Stomach (tissue), 4 donors: ENCODE data around the gene CREB5.

Experiments
- EP300 ChIP-seq: sonication (generic); formaldehyde crosslinking; IDR thresholded peaks from one replicate; pipeline ENCODE4 v1.6.1; 2017; ENCODE audit warnings: antibody characterized with exemption
- POLR2A ChIP-seq, 4 donors: fragments of 450-650 bp; IDR thresholded peaks; one replicate each; pipeline ENCODE4 v1.6.1; 2016; ENCODE audit warnings: antibody characterized with exemption in 4 of 4, control low read depth in 2 of 4, mild to moderate bottlenecking in 1 of 4, moderate library complexity in 1 of 4
- POLR2AphosphoS5 ChIP-seq, 3 donors: sonication (generic); formaldehyde crosslinking; IDR thresholded peaks; one replicate each; pipeline ENCODE4 v1.6.1; 2016; ENCODE audit warnings: antibody characterized with exemption in 3 of 3
- TF ChIP-seq, protein P1 (sequence below), 7 experiments: fragments of 450-650 bp in 4 of 7; fragments of 200-600 bp in 3 of 7; sonication (generic) in 3 of 7; IDR thresholded peaks; one replicate each; pipeline ENCODE4 v1.5.1; 2016 to 2019; ENCODE audit warnings: antibody characterized with exemption in 7 of 7, control low read depth in 2 of 7, mild to moderate bottlenecking in 1 of 7

DNA sequence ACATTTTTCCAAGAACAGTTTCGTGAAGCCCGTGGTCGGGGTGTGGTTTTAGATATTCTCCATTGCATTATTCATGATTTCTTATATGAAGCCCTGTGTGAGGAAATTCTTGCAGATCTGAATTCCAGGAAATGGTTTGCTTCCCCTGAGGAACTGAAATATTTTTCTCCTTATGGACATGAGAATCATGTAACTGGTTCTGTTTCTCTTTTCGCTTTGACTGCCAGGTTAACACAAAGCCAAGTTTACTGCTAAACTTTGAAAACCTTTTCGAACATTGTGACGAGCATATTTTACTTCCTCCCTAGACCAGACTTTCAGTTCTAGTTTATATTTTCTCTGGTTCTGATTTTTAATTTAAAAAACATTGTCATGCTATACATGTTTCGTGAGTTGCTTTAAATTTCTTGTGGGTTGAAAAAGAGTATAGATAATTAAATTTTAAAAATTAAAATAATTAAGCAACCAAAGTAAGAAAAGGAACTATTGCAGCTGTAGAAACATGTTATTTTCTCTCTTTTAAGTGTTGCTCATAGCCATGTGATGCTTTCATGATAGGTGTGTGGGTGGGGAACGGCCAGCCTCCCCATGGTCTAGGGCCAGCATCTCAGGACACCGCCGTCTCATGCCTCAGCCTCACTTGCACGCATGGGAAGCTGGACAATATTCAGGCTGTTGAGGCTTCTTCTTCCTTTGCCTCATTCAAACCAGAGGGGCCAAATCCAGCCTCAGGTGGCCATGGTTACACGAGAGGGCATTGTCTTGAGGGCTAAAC lies 97.1 kb downstream of the CREB5 start:
- TF ChIP-seq POLR2A (IDR thresholded peaks at IDR 0.05) (no peak), EP300 (no peak), POLR2AphosphoS5 (IDR thresholded peaks at IDR 0.05) (no peak)
- TF ChIP-seq, protein P1, sequence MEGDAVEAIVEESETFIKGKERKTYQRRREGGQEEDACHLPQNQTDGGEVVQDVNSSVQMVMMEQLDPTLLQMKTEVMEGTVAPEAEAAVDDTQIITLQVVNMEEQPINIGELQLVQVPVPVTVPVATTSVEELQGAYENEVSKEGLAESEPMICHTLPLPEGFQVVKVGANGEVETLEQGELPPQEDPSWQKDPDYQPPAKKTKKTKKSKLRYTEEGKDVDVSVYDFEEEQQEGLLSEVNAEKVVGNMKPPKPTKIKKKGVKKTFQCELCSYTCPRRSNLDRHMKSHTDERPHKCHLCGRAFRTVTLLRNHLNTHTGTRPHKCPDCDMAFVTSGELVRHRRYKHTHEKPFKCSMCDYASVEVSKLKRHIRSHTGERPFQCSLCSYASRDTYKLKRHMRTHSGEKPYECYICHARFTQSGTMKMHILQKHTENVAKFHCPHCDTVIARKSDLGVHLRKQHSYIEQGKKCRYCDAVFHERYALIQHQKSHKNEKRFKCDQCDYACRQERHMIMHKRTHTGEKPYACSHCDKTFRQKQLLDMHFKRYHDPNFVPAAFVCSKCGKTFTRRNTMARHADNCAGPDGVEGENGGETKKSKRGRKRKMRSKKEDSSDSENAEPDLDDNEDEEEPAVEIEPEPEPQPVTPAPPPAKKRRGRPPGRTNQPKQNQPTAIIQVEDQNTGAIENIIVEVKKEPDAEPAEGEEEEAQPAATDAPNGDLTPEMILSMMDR (IDR thresholded peaks at IDR 0.05), result no peak
